ENCODE results near the gene CDHR3. TPM values are rescaled to one million over a fixed set of nuclear protein-coding genes. Genes with fewer than 3 reads are reported as not detected.

Gene CDHR3
- total RNA-seq, 1 experiment from 2014 or later = 19.1 TPM

DNA sequence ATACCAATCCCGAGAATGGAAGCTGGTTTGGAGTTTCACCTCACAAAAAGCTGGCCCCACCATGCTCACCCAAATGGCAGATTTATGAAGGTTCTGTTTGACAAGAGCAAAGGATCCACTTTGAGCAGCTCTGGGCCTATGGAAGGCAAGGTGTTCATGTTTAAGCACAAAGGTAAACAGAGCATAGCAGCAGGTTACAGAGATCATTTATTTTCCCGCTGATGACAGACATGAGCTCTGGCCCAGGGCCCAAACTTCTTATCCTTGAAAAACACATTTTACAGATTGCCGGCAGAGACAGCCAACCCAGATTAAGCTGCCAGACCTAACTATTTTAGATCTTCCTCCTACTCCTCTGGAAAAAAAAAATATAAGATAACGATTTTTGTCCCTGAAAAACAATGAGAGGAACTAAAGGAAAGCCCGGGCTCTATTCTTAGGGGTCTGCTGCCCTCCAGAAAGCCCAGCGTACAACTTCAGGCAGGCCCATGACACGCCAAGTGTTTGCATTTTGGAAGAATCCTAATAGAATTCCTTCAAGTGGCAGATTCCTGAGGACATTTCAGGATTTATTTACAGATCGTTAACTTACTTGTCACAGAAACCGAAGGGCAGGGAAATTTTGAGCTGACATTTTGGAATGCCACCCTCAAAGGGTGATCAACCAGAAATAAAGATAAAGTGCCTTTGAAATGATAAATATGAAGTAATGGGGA, 109.1 kb downstream of the CDHR3 start:
- Mint-ChIP-seq H3K27ac (no peak overlapping the region), H3K4me3 (no peak overlapping the region), H3K9me3 (no peaks in the 10 kb centered on the region), H3K36me3 (no peaks in the 10 kb centered on the region), H3K4me1 (peaks cover 20% of the 10 kb centered on the region), H3K27me3 (ENCODE audit: low read depth) (no peaks in the 10 kb centered on the region)
- peak; percentile 24; the same call in 1 of the 2 replicates for TF ChIP-seq GABPB1 (CRISPR knock-in tag; IDR thresholded peaks at IDR 0.05)
- TF ChIP-seq, protein P1, sequence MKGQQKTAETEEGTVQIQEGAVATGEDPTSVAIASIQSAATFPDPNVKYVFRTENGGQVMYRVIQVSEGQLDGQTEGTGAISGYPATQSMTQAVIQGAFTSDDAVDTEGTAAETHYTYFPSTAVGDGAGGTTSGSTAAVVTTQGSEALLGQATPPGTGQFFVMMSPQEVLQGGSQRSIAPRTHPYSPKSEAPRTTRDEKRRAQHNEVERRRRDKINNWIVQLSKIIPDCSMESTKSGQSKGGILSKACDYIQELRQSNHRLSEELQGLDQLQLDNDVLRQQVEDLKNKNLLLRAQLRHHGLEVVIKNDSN (CRISPR knock-in tag; IDR thresholded peaks at IDR 0.05) = no peak
- DNase-seq (ENCODE audit: low spot score) (no peak), ATAC-seq (no peak)
- ChIA-PET POLR2A (no interaction called here), CTCF (interaction anchor here (1.1 to 2.3 kb wide), 5 partner anchors 29 to 104 kb away, joined by 3 to 13 read pairs (median 4); no protein-coding TSS in a partner anchor)

GRCh38 chr7:106072715-106073091, 109.6 kb downstream of the CDHR3 start:
- H3K4me1 Mint-ChIP-seq = peaks cover 20% of the 10 kb centered on the region
- no peak for ATAC-seq
- DNase-seq (ENCODE audit: low spot score) = no peak
- H3K4me3 Mint-ChIP-seq = no peak overlapping the region
- ChIA-PET CTCF (interaction anchor here (1.1 to 2.3 kb wide), 5 partner anchors 12 to 104 kb away, joined by 3 to 13 read pairs (median 4); no protein-coding TSS in a partner anchor), POLR2A (interaction anchor here (0.6 kb wide), 1 partner anchor 88 kb away, joined by 4 read pairs; no protein-coding TSS in a partner anchor)
- no peaks in the 10 kb centered on the region for H3K36me3 Mint-ChIP-seq
- H3K27me3 Mint-ChIP-seq (ENCODE audit: low read depth) = no peaks in the 10 kb centered on the region
- TF ChIP-seq CREM (CRISPR knock-in tag; IDR thresholded peaks at IDR 0.05) = no peak
- no peak for TF ChIP-seq TCF7 (CRISPR knock-in tag; IDR thresholded peaks at IDR 0.05; ENCODE audit: low read depth)
- no peak for TF ChIP-seq NR3C1 (CRISPR knock-in tag; conservative IDR thresholded peaks at IDR 0.05; ENCODE audit: low read depth)
- no peak for TF ChIP-seq AR (CRISPR knock-in tag; IDR thresholded peaks at IDR 0.05)
- TF ChIP-seq, protein P2, sequence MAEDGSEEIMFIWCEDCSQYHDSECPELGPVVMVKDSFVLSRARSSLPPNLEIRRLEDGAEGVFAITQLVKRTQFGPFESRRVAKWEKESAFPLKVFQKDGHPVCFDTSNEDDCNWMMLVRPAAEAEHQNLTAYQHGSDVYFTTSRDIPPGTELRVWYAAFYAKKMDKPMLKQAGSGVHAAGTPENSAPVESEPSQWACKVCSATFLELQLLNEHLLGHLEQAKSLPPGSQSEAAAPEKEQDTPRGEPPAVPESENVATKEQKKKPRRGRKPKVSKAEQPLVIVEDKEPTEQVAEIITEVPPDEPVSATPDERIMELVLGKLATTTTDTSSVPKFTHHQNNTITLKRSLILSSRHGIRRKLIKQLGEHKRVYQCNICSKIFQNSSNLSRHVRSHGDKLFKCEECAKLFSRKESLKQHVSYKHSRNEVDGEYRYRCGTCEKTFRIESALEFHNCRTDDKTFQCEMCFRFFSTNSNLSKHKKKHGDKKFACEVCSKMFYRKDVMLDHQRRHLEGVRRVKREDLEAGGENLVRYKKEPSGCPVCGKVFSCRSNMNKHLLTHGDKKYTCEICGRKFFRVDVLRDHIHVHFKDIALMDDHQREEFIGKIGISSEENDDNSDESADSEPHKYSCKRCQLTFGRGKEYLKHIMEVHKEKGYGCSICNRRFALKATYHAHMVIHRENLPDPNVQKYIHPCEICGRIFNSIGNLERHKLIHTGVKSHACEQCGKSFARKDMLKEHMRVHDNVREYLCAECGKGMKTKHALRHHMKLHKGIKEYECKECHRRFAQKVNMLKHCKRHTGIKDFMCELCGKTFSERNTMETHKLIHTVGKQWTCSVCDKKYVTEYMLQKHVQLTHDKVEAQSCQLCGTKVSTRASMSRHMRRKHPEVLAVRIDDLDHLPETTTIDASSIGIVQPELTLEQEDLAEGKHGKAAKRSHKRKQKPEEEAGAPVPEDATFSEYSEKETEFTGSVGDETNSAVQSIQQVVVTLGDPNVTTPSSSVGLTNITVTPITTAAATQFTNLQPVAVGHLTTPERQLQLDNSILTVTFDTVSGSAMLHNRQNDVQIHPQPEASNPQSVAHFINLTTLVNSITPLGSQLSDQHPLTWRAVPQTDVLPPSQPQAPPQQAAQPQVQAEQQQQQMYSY (CRISPR knock-in tag; IDR thresholded peaks at IDR 0.05) = no peak
- no peak for TF ChIP-seq ZNF219 (CRISPR knock-in tag; IDR thresholded peaks at IDR 0.05; ENCODE audit: borderline replicate concordance)
- TF ChIP-seq ERG (CRISPR knock-in tag; IDR thresholded peaks at IDR 0.05) = no peak
- no peak for TF ChIP-seq ZNF532 (CRISPR knock-in tag; IDR thresholded peaks at IDR 0.05; ENCODE audit: borderline replicate concordance)
- no peak for TF ChIP-seq MXD4 (CRISPR knock-in tag; IDR thresholded peaks at IDR 0.05; ENCODE audit: borderline replicate concordance)
- TF ChIP-seq ELF4 (CRISPR knock-in tag; IDR thresholded peaks at IDR 0.05; ENCODE audit: low read depth) = no peak
- TF ChIP-seq HMGA2 (CRISPR knock-in tag; IDR thresholded peaks at IDR 0.05) = no peak
- TF ChIP-seq KAT7 (CRISPR knock-in tag; IDR thresholded peaks at IDR 0.05; ENCODE audit: borderline replicate concordance) = no peak
- TF ChIP-seq, protein P3, sequence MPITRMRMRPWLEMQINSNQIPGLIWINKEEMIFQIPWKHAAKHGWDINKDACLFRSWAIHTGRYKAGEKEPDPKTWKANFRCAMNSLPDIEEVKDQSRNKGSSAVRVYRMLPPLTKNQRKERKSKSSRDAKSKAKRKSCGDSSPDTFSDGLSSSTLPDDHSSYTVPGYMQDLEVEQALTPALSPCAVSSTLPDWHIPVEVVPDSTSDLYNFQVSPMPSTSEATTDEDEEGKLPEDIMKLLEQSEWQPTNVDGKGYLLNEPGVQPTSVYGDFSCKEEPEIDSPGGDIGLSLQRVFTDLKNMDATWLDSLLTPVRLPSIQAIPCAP (CRISPR knock-in tag; IDR thresholded peaks at IDR 0.05) = no peak
- TF ChIP-seq, protein P4, sequence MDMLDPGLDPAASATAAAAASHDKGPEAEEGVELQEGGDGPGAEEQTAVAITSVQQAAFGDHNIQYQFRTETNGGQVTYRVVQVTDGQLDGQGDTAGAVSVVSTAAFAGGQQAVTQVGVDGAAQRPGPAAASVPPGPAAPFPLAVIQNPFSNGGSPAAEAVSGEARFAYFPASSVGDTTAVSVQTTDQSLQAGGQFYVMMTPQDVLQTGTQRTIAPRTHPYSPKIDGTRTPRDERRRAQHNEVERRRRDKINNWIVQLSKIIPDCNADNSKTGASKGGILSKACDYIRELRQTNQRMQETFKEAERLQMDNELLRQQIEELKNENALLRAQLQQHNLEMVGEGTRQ (CRISPR knock-in tag; IDR thresholded peaks at IDR 0.05) = no peak
- no peak overlapping the region for H3K27ac Mint-ChIP-seq
- no peaks in the 10 kb centered on the region for H3K9me3 Mint-ChIP-seq
